Heart left ventricle (tissue), 13 donors: Measurements from ENCODE around the gene PTRH2.

Experiments
- CTCF ChIP-seq, 12 donors: fragments of 200-600 bp; sonication (generic) in 4 of 12; IDR thresholded peaks; one replicate each; pipeline versions ENCODE4 v1.5.0 to v1.8.0; 2018 to 2022; ENCODE audit warnings: antibody characterized with exemption in 12 of 12, mild to moderate bottlenecking in 5 of 12
- POLR2A ChIP-seq, 2 donors: fragments of 450-650 bp; IDR thresholded peaks; one replicate each; pipeline ENCODE4 v1.6.1; 2017; ENCODE audit warnings: antibody characterized with exemption in 2 of 2, mild to moderate bottlenecking in 2 of 2, moderate library complexity in 2 of 2
- donor health status: ischemic (EF 13 %, LVEDD 7.1; RV severe dilation, severe dysfunction).
- donor health status: DM: no; HTN: yes; CAD: no.
- donor health status: DM: no; HTN: no; CAD: no.
- donor health status: ischemic (EF 25% LVEDD 6.9; RV normal size, moderate dysfunction).
- donor health status: ischemic (EF 25% LVEDD 5.7; RV mildly dilated, moderate dysfunction).
- donor health status: ischemic (EF 35%, LVEDD 5.7; RV mildly dilated, moderate dysfunction).
- donor health status: nonischemic (EF 11% LVEDD 7.7; RV severe dilation, severe dysfunction).
- donor health status: DM: yes; HTN: yes; CAD: no.
- donor health status: PGD.
- donor health status: ischemic (EF 29% LVEDD 5.4; RV normal size, mild dysfunction).
- donor health status: nonischemic (EF 23%, LVEDD 6.1; RV moderate dilation, normal function).

- TF ChIP-seq CTCF (IDR thresholded peaks at IDR 0.05) = no peak
- no peak for TF ChIP-seq POLR2A (IDR thresholded peaks at IDR 0.05)
These were observed 47.3 kb upstream of the PTRH2 start for GRCh38 chr17:59754552-59754951.
